Measurements from ENCODE around the gene ILRUN.

DNA sequence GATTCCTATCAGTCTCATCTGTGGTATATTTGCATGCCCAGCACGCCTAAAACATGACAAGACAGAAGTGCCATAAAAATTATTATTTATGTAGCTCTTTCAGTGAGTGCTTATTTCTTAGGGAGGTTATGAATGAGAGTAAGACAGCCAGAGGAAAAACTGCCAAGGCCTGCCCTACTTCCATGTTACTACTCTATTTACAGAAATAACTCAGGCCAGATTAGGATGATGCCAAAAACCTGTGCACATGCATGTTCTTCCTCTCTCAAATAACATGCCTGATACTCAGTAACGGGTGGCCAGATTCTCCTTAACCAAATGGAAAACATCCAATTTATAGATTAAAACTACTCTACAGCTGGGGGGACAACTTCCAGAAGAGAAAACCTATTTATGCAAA is 45.7 kb downstream of the ILRUN start:
- no peak for TF ChIP-seq TARDBP (IDR thresholded peaks at IDR 0.05)
- no peak for TF ChIP-seq ELF4 (IDR thresholded peaks at IDR 0.05)
- no peak for TF ChIP-seq ARNT (IDR thresholded peaks at IDR 0.05)
- no peak for TF ChIP-seq SP1 (IDR thresholded peaks at IDR 0.05)
- TF ChIP-seq NFRKB (IDR thresholded peaks at IDR 0.05) = no peak
- no peak for TF ChIP-seq CTBP1 (IDR thresholded peaks at IDR 0.05; ENCODE audit: borderline replicate concordance)
- no peak for TF ChIP-seq LEF1 (IDR thresholded peaks at IDR 0.05; ENCODE audit: borderline replicate concordance)
- TF ChIP-seq BHLHE40 (IDR thresholded peaks at IDR 0.05; ENCODE audit: borderline replicate concordance) = no peak
